ENCODE measurements around the gene HOMER1.

- no peak for TF ChIP-seq POLR2A (IDR thresholded peaks at IDR 0.05)
- TF ChIP-seq CTCF (IDR thresholded peaks at IDR 0.05): no peak
Measured at GRCh38 chr5:79417495-79417894, 96.4 kb downstream of the HOMER1 start.
